Urinary bladder (tissue), 4 donors: ENCODE results near the gene MIEF2. TPM values are rescaled to one million over a fixed set of nuclear protein-coding genes. Genes with fewer than 3 reads are reported as not detected.

Source experiments
- DNase-seq: peaks from one replicate; pipeline ENCODE4 v3.0.0-alpha.2; 2015; ENCODE audit errors: extremely low spot score
- H3K27ac ChIP-seq: one replicate; pipeline ENCODE4 v1.5.1; 2013; ENCODE audit warnings: low read depth, mild to moderate bottlenecking, moderate library complexity
- H3K36me3 ChIP-seq: one replicate; pipeline ENCODE4 v1.6.1; 2013; ENCODE audit warnings: mild to moderate bottlenecking, moderate library complexity; ENCODE audit not compliant: insufficient read depth
- H3K4me1 ChIP-seq: one replicate; pipeline ENCODE4 v1.6.1; 2013; ENCODE audit warnings: mild to moderate bottlenecking, moderate library complexity; ENCODE audit not compliant: insufficient read depth
- H3K4me3 ChIP-seq: one replicate; pipeline ENCODE4 v1.5.1; 2013; ENCODE audit warnings: low read depth, low read length
- WGBS: extraction: QIAGEN DNeasy Blood & Tissue Kit; methylation state at CpG from one replicate; pipeline ENCODE4 v1.1.7; 2013; 5-methylcytosine and 5-hydroxymethylcytosine counted together
- polyA plus RNA-seq: library from polyadenylated mRNA; stranded (reverse); fragments of 200-250 nt; gene quantifications from one replicate; pipeline ENCODE4 v1.2.3, GENCODE V29; 2013
- total RNA-seq: library from RNA; depleted of rRNA; stranded (reverse); fragments of >200 nt; gene quantifications from one replicate; pipeline ENCODE4 v1.2.3, GENCODE V29; 2014
- donor health status: healthy with polysubstance abuse.
- donor health status: healthy.

Gene MIEF2
- total and polyA plus RNA-seq, 2 donors: 11.7 to 13.7 TPM

- H3K4me3 ChIP-seq: no peak overlapping the region
- H3K36me3 ChIP-seq: peaks cover 6% of the 10 kb centered on the region
- 87% methylated on average over 21 of the region's 21 CpGs for WGBS
- no peak overlapping the region for H3K27ac ChIP-seq
- no peak for DNase-seq
- no peaks in the 10 kb centered on the region for H3K4me1 ChIP-seq
Observed at GRCh38 chr17:18245038-18245776, 15.3 kb upstream of the MIEF2 start.

- WGBS: 88% methylated on average over 24 of the region's 24 CpGs
- no peak for DNase-seq
- Histone ChIP-seq H3K4me1 (no peaks in the 10 kb centered on the region), H3K36me3 (peaks cover 5% of the 10 kb centered on the region), H3K27ac (no peak overlapping the region), H3K4me3 (no peak overlapping the region)
Observed at GRCh38 chr17:18246109-18246725, 14.2 kb upstream of the MIEF2 start.

GRCh38 chr17:18246880-18247612 lies 13.4 kb upstream of the MIEF2 start:
- Histone ChIP-seq H3K4me3 (no peak overlapping the region), H3K27ac (no peak overlapping the region), H3K36me3 (peaks cover 3% of the 10 kb centered on the region), H3K4me1 (no peaks in the 10 kb centered on the region)
- DNase-seq: no peak
- 38% methylated on average over 46 of the region's 46 CpGs for WGBS

GRCh38 chr17:18247613-18248001 lies 12.9 kb upstream of the MIEF2 start:
- DNase-seq: no peak
- Histone ChIP-seq H3K27ac (no peak overlapping the region), H3K36me3 (peaks cover 3% of the 10 kb centered on the region), H3K4me1 (no peaks in the 10 kb centered on the region), H3K4me3 (no peak overlapping the region)
- WGBS: 81% methylated on average over 30 of the region's 30 CpGs

GRCh38 chr17:18248300-18248731 lies 12.1 kb upstream of the MIEF2 start:
- WGBS: 23% methylated on average over 9 of the region's 9 CpGs
- no peaks in the 10 kb centered on the region for H3K4me1 ChIP-seq
- H3K4me3 ChIP-seq: no peak overlapping the region
- DNase-seq: no peak
- no peak overlapping the region for H3K27ac ChIP-seq
- peaks cover 3% of the 10 kb centered on the region for H3K36me3 ChIP-seq

- Histone ChIP-seq H3K36me3 (peaks cover 3% of the 10 kb centered on the region), H3K4me3 (no peak overlapping the region), H3K27ac (no peak overlapping the region), H3K4me1 (no peaks in the 10 kb centered on the region)
- no peak for DNase-seq
- 93% methylated on average over 7 of the region's 7 CpGs for WGBS
Observed at GRCh38 chr17:18248811-18249210, 11.7 kb upstream of the MIEF2 start.

- WGBS: 81% methylated on average over 9 of the region's 9 CpGs
- no peak overlapping the region for H3K4me3 ChIP-seq
- H3K36me3 ChIP-seq: peaks cover 5% of the 10 kb centered on the region
- no peak overlapping the region for H3K27ac ChIP-seq
- H3K4me1 ChIP-seq: no peaks in the 10 kb centered on the region
- DNase-seq: no peak
Observed at GRCh38 chr17:18250259-18250658, 10.2 kb upstream of the MIEF2 start.

GRCh38 chr17:18250708-18251107 lies 9.8 kb upstream of the MIEF2 start:
- WGBS: 93% methylated on average over 14 of the region's 14 CpGs
- no peaks in the 10 kb centered on the region for H3K4me1 ChIP-seq
- H3K4me3 ChIP-seq: no peak overlapping the region
- no peak overlapping the region for H3K27ac ChIP-seq
- no peak for DNase-seq
- peaks cover 5% of the 10 kb centered on the region for H3K36me3 ChIP-seq

GRCh38 chr17:18251204-18251603 lies 9.3 kb upstream of the MIEF2 start:
- DNase-seq: no peak
- Histone ChIP-seq H3K36me3 (peaks cover 5% of the 10 kb centered on the region), H3K4me1 (no peaks in the 10 kb centered on the region), H3K27ac (no peak overlapping the region), H3K4me3 (no peak overlapping the region)
- 73% methylated on average over 15 of the region's 15 CpGs for WGBS

- peaks cover 5% of the 10 kb centered on the region for H3K36me3 ChIP-seq
- no peak for DNase-seq
- peaks cover under 1% of the 10 kb centered on the region for H3K4me1 ChIP-seq
- H3K4me3 ChIP-seq: no peak overlapping the region
- 81% methylated on average over 5 of the region's 5 CpGs for WGBS
- H3K27ac ChIP-seq: no peak overlapping the region
Observed at GRCh38 chr17:18252160-18252559, 8.3 kb upstream of the MIEF2 start.

- no peak for DNase-seq
- WGBS: 87% methylated on average over 16 of the region's 16 CpGs
- H3K36me3 ChIP-seq: peaks cover 5% of the 10 kb centered on the region
Observed at GRCh38 chr17:18253187-18253884, 7.1 kb upstream of the MIEF2 start.

GRCh38 chr17:18253947-18254821 lies 6.3 kb upstream of the MIEF2 start:
- DNase-seq: no peak
- WGBS: 90% methylated on average over 27 of the region's 27 CpGs
- peaks cover 3% of the 10 kb centered on the region for H3K4me1 ChIP-seq
- peaks cover 5% of the 10 kb centered on the region for H3K36me3 ChIP-seq
- no peak overlapping the region for H3K27ac ChIP-seq
- H3K4me3 ChIP-seq: no peak overlapping the region

More at GRCh38 chr17:18253187-18253884, 7.1 kb upstream of the MIEF2 start:
- Histone ChIP-seq H3K4me1 (peaks cover 3% of the 10 kb centered on the region), H3K27ac (no peak overlapping the region), H3K4me3 (no peak overlapping the region)
